ENCODE data around the gene PSMF1. TPM values are rescaled to one million over a fixed set of nuclear protein-coding genes. Genes with fewer than 3 reads are reported as not detected.

The PSMF1 gene
- total and polyA plus RNA-seq, 2 of the 4 experiments (the other 2 are of a cell fraction): 93.6 to 109 TPM

DNA sequence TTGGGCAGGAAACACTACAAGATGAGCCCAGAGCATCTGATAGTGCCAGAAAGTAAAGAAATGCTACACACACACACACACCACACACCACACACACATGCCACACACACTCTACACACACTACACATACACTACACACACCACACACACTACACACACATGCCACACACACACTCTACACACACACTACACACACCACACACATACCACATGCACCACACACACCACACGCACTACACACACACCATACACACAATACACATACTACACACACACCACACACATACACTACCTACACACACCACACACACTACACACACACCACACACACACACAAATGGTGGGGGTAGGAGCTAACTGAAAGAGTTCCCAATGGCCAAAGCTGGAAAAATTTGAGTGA is 69.9 kb downstream of the PSMF1 start:
- Histone ChIP-seq H4K91ac (ENCODE audit: insufficient read depth, low read depth, low read length) (no peak overlapping the region), H3K27ac (ENCODE audit: insufficient read depth, low read length) (no peak overlapping the region), H3K27me3 (ENCODE audit: control insufficient read depth, insufficient read depth, low read length) (peaks cover 50% of the 10 kb centered on the region), H3K4me2 (ENCODE audit: low read depth, low read length) (no peak overlapping the region), H3K4ac (ENCODE audit: low read depth, low read length) (no peak overlapping the region), H2BK20ac (ENCODE audit: low read depth, low read length) (no peak overlapping the region), H3K36me3 (ENCODE audit: control insufficient read depth, insufficient read depth, low read length) (no peaks in the 10 kb centered on the region), H4K20me1 (ENCODE audit: insufficient read depth, low read length) (no peaks in the 10 kb centered on the region; the same call in 1 of the 2 replicates), H3K18ac (ENCODE audit: low read depth, low read length) (no peak overlapping the region), H3K4me1 (ENCODE audit: control insufficient read depth, insufficient read depth, low read length) (no peaks in the 10 kb centered on the region), H2AK9ac (replicated peaks; ENCODE audit: low read depth, low read length, poor library complexity) (no peak overlapping the region), H4K8ac (ENCODE audit: low read depth in 2 of 2, low read length in 2 of 2) (no peak overlapping the region), H3K79me1 (ENCODE audit: low read depth in 1 of 2, low read length in 2 of 2) (no peaks in the 10 kb centered on the region), H3K9me3 (ENCODE audit: control insufficient read depth, insufficient read depth, low read length) (no peaks in the 10 kb centered on the region), H3K23ac (ENCODE audit: low read depth, low read length) (no peak overlapping the region), H2BK15ac (ENCODE audit: low read depth, low read length) (no peak overlapping the region), H3K56ac (ENCODE audit: extremely low read depth, insufficient read depth, low read length) (no peak overlapping the region), H2AK5ac (ENCODE audit: low read depth, low read length) (no peak overlapping the region), H3K4me3 (ENCODE audit: insufficient read depth, low read depth, low read length) (no peak overlapping the region), H4K5ac (ENCODE audit: low read depth, low read length) (no peak overlapping the region), H3K14ac (replicated peaks; ENCODE audit: low read depth, low read length) (no peak overlapping the region), H2BK5ac (ENCODE audit: low read depth, low read length, poor library complexity, severe bottlenecking) (peak overlapping the region; percentile 92), H3K9me1 (ENCODE audit: insufficient read depth, low read length) (peaks cover 3% of the 10 kb centered on the region; the same call in 1 of the 2 replicates), H2BK120ac (ENCODE audit: low read depth, low read length) (no peak overlapping the region), H3K9ac (ENCODE audit: low read depth, low read length) (no peak overlapping the region), H2AFZ (replicated peaks; ENCODE audit: low read length, poor library complexity) (no peak overlapping the region)
- in situ Hi-C loops (cut with MboI; ENCODE audit: low sequenced_read_pairs): no loop called here
- dilution Hi-C loops (cut with HindIII; ENCODE audit: low sequenced_read_pairs, unreplicated experiment): no loop called here
- no TSS peak for BruUV-seq (replicated peaks)
- no peak for TF ChIP-seq FOS (IDR thresholded peaks at IDR 0.05; ENCODE audit: low read depth, low read length)
- intact Hi-C loops (cut with micrococcal nuclease): no loop called here
- WGBS, 2 experiments (ENCODE audit: extremely low coverage in 2 of 2, insufficient read length in 1 of 2): no CpG with 5 or more reads among the region's 1 CpG
- ATAC-seq (ENCODE audit: low read depth): no peak
- ChIA-PET POLR2A (ENCODE audit: unreplicated experiment) (no interaction called here), CTCF (no interaction called here)
- no peak for DNase-seq

Measured in IMR-90 (cell line).